ENCODE results near the gene PLEKHN1.
"Not testable (repeated sequence)": the region's sequence is repeated elsewhere in the genome, so short reads cannot be mapped to it uniquely, and the experiment has no call there.

The PLEKHN1 gene

GRCh38 chr1:1006305-1007159 is 40.2 kb downstream of the PLEKHN1 start:
- Histone ChIP-seq H3K4me1 (ENCODE audit: control insufficient read depth, insufficient read depth, low read length) (no peaks in the 10 kb centered on the region), H3K36me3 (ENCODE audit: control insufficient read depth in 2 of 2, insufficient read depth in 1 of 2, low read length in 2 of 2) (peaks cover 3 to 21% of the 10 kb centered on the region in 2 experiments; a peak in 2 of 3 replicates), H3K4me3 (ENCODE audit: low read depth, low read length) (no peak overlapping the region), H3K27ac (ENCODE audit: extremely low read depth, low read depth, low read length) (no peak overlapping the region), H3K9me3 (ENCODE audit: control insufficient read depth, insufficient read depth, low read depth, low read length) (no peaks in the 10 kb centered on the region)
- POLR2A ChIA-PET: interaction anchor here (1.1 to 1.3 kb wide), 3 partner anchors 9 to 44 kb away, joined by 3 read pairs; partner anchors contain the start of gene AGRN
- TF ChIP-seq ZNF660 (tag by site-specific recombination; IDR thresholded peaks at IDR 0.05) (0 out of 2 replicates have a peak, but pooled peaks have one; percentile 9), ZNF121 (tag by site-specific recombination; IDR thresholded peaks at IDR 0.05) (no peak), ZNF624 (tag by site-specific recombination; IDR thresholded peaks at IDR 0.05) (no peak), ZNF629 (tag by site-specific recombination; IDR thresholded peaks at IDR 0.05) (0 out of 2 replicates have a peak, but pooled peaks have one; percentile 28), KLF1 (tag by site-specific recombination; IDR thresholded peaks at IDR 0.05) (peak; percentile 17; the same call in 1 of the 2 replicates), KLF16 (tag by site-specific recombination; IDR thresholded peaks at IDR 0.05) (no peak), ZNF341 (tag by site-specific recombination; IDR thresholded peaks at IDR 0.05; ENCODE audit: low read depth) (peak; percentile 8; the same call in 1 of the 2 replicates), ZXDB (tag by site-specific recombination; IDR thresholded peaks at IDR 0.05) (peak; percentile 30; the same call in 1 of the 2 replicates)
- CTCF ChIA-PET: interaction anchor here (0.6 to 1.1 kb wide), 5 partner anchors 9 to 94 kb away, joined by 3 to 5 read pairs (median 4); partner anchors contain the start of gene AGRN

- H3K4me3 ChIP-seq (ENCODE audit: low read depth, low read length); H3K27ac ChIP-seq (ENCODE audit: extremely low read depth, low read depth, low read length); H3K36me3 ChIP-seq (ENCODE audit: control insufficient read depth in 2 of 2, insufficient read depth in 1 of 2, low read length in 2 of 2); H3K9me3 ChIP-seq (ENCODE audit: control insufficient read depth, insufficient read depth, low read depth, low read length); POLR2A ChIA-PET; H3K4me1 ChIP-seq (ENCODE audit: control insufficient read depth, insufficient read depth, low read length): not testable (repeated sequence)
- CTCF ChIA-PET: interaction anchor here (0.6 kb wide), 1 partner anchor 360 kb away, joined by 3 read pairs; no protein-coding TSS in a partner anchor
Measured at GRCh38 chr1:1010131-1010530, 43.8 kb downstream of the PLEKHN1 start.

- Histone ChIP-seq H3K4me3 (ENCODE audit: low read depth, low read length) (no peak overlapping the region), H3K9me3 (ENCODE audit: control insufficient read depth, insufficient read depth, low read depth, low read length) (no peaks in the 10 kb centered on the region), H3K4me1 (ENCODE audit: control insufficient read depth, insufficient read depth, low read length) (no peaks in the 10 kb centered on the region), H3K36me3 (ENCODE audit: control insufficient read depth in 2 of 2, insufficient read depth in 1 of 2, low read length in 2 of 2) (peaks cover 3 to 4% of the 10 kb centered on the region in 2 experiments; a peak in 2 of 3 replicates), H3K27ac (ENCODE audit: extremely low read depth, low read depth, low read length) (no peak overlapping the region)
- ChIA-PET CTCF (no interaction called here), POLR2A (no interaction called here)
- TF ChIP-seq ZNF175 (tag by site-specific recombination; IDR thresholded peaks at IDR 0.05) (no peak), ZNF146 (tag by site-specific recombination; IDR thresholded peaks at IDR 0.05) (peak; percentile 100), ZNF280D (tag by site-specific recombination; IDR thresholded peaks at IDR 0.05) (peak; percentile 30; the same call in 1 of the 2 replicates), ZNF24 (tag by site-specific recombination; IDR thresholded peaks at IDR 0.05) (peak; percentile 57; the same call in 1 of the 2 replicates), ZNF26 (tag by site-specific recombination; IDR thresholded peaks at IDR 0.05) (no peak), ZNF639 (tag by site-specific recombination; IDR thresholded peaks at IDR 0.05) (peak; percentile 52; the same call in 1 of the 2 replicates), ZNF580 (tag by site-specific recombination; IDR thresholded peaks at IDR 0.05) (peak; percentile 88)
Measured at GRCh38 chr1:1011396-1011949, 45.2 kb downstream of the PLEKHN1 start.

Measured in HEK293 (cell line).